NB4 (cell line): ENCODE data around the gene NXN.
"Not testable (repeated sequence)": the region's sequence is repeated elsewhere in the genome, so short reads cannot be mapped to it uniquely, and the experiment has no call there.

Experiments
- DNase-seq: peaks from one replicate; pipeline ENCODE4 v3.0.0; 2010; ENCODE audit warnings: low read depth
- H3K4me3 ChIP-seq: one replicate; pipeline ENCODE4 v1.5.1; 2011; ENCODE audit warnings: mild to moderate bottlenecking, low read depth, low read length, moderate library complexity
- MYC ChIP-seq: IDR thresholded peaks from 2 replicates; pipeline ENCODE4 v1.6.1; 2011; ENCODE audit warnings: low read depth, low read length
- POLR2A ChIP-seq: IDR thresholded peaks from 2 replicates; pipeline ENCODE4 v1.6.1; 2011; ENCODE audit warnings: mild to moderate bottlenecking; ENCODE audit not compliant: insufficient read length; ENCODE audit errors: extremely low read depth
- TF ChIP-seq, protein P1 (sequence below): IDR thresholded peaks from 2 replicates; pipeline ENCODE4 v1.6.1; 2011; ENCODE audit warnings: low read depth, low read length
- TF ChIP-seq, protein P2 (sequence below): IDR thresholded peaks from one replicate; pipeline ENCODE4 v1.5.1; 2012; ENCODE audit warnings: low read depth, low read length

Gene NXN

DNA sequence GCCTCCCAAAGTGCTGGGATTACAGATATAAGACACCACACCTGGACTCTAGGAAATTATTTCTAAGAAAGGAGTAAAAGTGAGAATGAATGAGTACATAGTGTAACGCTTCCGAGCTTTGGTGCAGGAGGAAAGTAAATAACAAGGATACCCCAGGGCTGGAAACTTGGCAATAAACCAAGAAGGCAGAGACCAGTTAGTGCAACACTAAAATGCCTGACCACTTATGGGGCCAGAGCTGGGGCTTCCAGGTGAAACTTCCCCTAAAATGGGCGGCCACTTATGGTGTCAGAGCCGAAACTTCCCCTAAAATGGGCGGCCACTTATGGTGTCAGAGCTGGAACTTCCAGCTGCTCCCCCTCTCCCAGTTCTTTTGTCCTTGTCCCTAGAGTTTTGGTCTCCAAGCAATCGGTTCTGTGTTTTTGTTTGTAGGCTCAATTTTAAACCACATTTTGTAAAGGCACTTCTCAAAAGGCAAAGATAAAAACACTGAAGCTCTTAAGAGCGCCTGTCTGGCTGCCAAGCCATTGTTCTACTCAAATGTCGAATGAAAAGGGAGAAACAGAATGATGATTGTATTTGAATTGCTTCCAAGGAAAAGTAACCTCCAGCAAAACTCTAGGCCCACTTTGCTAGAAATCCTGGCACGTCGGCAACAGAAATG is 63.9 kb downstream of the NXN start:
- no peak overlapping the region for H3K4me3 ChIP-seq
- DNase-seq: no peak
- no peak for TF ChIP-seq MYC
- TF ChIP-seq, protein P1, sequence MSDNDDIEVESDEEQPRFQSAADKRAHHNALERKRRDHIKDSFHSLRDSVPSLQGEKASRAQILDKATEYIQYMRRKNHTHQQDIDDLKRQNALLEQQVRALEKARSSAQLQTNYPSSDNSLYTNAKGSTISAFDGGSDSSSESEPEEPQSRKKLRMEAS: no peak
- TF ChIP-seq, protein P2, sequence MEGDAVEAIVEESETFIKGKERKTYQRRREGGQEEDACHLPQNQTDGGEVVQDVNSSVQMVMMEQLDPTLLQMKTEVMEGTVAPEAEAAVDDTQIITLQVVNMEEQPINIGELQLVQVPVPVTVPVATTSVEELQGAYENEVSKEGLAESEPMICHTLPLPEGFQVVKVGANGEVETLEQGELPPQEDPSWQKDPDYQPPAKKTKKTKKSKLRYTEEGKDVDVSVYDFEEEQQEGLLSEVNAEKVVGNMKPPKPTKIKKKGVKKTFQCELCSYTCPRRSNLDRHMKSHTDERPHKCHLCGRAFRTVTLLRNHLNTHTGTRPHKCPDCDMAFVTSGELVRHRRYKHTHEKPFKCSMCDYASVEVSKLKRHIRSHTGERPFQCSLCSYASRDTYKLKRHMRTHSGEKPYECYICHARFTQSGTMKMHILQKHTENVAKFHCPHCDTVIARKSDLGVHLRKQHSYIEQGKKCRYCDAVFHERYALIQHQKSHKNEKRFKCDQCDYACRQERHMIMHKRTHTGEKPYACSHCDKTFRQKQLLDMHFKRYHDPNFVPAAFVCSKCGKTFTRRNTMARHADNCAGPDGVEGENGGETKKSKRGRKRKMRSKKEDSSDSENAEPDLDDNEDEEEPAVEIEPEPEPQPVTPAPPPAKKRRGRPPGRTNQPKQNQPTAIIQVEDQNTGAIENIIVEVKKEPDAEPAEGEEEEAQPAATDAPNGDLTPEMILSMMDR: no peak
- no peak for TF ChIP-seq POLR2A

DNA sequence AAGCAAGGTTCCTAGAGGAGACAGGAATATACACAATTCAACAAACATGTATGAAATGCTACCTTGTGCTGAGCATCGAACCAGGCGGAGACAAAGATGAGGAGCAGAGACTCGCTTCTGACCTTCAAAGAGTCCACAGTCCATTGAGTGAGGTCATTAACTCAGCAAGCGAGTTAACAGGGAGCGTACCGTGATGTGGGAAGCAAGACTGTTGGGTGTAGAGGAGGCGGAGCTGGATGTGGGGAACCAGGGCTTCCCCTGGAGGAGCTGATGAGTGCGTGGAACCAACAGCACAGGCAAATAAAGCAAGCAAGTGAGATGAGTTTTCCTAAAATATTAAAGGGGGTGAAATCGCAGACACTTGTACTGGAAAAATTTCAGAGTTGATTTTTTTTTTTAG is 65.0 kb downstream of the NXN start:
- no peak for DNase-seq
- TF ChIP-seq, protein P2: no peak
- TF ChIP-seq MYC (no peak), POLR2A (no peak)
- TF ChIP-seq, protein P1: no peak
- no peak overlapping the region for H3K4me3 ChIP-seq

DNA sequence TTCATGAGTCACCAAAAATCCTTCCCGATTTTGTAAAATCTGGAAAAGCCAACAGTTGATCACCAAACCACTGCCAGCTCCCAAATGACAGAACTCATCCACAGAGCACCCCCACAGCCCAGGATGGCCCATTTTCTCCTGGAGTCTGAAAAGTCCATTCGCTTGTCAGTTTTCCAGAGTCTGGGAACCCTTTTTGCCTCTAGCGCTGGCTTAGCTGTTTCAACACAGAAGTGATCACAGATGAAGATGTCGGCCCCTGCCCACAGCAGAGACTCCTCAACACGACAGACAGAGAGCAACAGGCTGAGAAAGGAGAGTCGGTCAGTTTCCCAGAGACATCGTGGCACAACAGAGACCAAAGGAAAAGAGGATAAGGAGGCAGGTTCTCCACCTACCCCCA is 66.4 kb downstream of the NXN start:
- H3K4me3 ChIP-seq: no peak overlapping the region
- no peak for TF ChIP-seq POLR2A
- TF ChIP-seq, protein P1: no peak
- TF ChIP-seq MYC: no peak
- TF ChIP-seq, protein P2: no peak
- no peak for DNase-seq

DNA sequence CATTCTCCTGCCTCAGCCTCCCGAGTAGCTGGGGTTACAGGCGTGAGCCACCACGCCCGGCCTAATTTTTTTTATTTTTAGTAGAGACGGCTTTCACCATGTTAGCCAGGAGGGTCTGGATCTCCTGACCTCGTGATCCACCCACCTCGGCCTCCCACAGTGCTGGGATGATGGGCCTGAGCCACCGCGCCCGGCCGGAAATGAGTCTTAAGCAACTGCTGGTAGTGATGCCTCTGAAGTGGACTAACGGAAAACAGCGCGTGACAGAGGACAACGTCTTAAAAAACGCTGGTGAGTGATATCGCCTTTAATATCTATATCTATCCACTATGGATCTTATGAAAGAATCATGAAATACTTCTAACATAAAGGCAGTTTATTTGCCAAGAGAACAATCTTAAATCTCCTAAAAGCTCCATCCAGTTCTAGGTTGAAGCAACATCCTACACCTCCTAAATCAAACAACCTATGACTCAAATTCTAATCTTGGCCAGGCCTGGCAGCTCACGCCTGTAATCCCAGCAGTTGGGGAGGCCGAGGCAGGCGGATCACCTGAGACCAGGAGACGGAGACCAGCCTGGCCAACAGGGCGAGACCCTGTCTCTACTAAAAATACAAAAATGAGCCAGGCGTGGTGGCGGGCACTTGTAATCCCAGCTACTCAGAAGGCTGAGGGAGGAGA is 69.8 kb downstream of the NXN start:
- TF ChIP-seq, protein P2: no peak
- TF ChIP-seq MYC (no peak), POLR2A (no peak)
- TF ChIP-seq, protein P1: no peak
- peak; percentile 17 for DNase-seq
- no peak overlapping the region for H3K4me3 ChIP-seq

DNA sequence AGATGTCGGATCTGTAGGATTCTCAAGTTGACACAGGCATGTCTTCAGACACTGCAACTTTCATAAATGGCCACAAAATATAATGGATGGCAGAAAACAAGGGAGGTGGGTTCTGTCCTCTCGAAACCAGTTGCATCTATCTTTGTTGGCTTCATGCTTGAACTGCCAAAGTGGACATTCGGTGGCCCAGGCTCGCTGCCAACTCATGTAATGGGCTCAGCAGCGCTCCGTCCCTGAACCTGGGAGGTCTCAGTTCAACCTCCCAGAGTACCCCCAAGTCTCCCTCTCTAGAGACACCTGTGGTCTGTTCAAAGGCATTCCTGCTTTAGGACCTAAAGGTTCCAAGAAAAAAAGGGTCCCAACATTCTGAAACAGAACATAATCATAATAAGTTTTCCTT is 71.9 kb downstream of the NXN start:
- no peak for DNase-seq
- no peak overlapping the region for H3K4me3 ChIP-seq
- TF ChIP-seq, protein P1: no peak
- no peak for TF ChIP-seq POLR2A
- no peak for TF ChIP-seq MYC
- TF ChIP-seq, protein P2: no peak

DNA sequence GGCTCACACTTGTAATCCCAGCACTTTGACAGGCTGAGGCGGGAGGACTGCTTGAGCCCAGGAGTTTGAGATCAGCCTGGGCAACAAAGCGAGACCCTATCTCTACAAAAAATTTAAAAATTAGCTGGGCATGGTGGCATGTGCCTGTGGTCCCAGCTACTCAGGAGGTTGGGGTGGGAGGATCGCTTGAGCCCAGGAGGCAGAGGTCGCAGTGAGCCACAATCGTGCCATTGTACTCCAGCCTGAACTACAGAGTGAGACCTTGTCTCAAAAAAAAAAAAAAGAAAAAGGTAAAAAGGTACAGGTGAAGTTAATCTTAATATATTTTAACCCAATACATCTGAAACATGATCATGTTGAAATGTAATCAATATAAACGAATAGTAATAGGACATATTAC is 73.9 kb downstream of the NXN start:
- DNase-seq, H3K4me3 ChIP-seq: not testable (repeated sequence)
